Measurements from ENCODE around the gene CXCR1.
"Not testable (repeated sequence)": the region's sequence is repeated elsewhere in the genome, so short reads cannot be mapped to it uniquely, and the experiment has no call there.

CXCR1 gene

DNA sequence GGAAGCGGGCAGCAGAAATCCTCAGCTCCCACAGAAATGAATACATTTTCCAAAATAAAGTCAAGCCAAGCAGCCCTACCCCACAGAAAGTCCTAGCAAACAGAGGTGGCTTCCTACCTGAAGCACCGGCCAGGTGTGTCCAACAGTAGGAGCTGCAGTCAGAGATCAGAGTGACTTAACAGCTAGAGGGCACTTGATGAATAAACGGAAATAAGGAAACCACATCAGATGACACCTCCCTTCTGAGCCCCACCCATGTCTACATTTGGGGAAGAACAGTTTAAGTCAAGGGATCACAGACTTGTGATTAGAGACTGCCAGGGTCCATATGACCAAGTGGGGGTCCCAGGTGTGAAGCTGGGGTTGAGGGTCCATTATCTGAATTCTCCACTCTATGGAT lies at the start of gene CXCR1:
Gene CXCR1 (minus strand): TSS at position 172 of the 400 bp plus-strand sequence. CDS start 1,751 bp downstream, outside the sequence.
- DNase-seq (ENCODE audit: low spot score), result no peak

- DNase-seq (ENCODE audit: low spot score), result no peak
These were observed 49.5 kb upstream of the CXCR1 start for GRCh38 chr2:218216336-218216673.

DNA sequence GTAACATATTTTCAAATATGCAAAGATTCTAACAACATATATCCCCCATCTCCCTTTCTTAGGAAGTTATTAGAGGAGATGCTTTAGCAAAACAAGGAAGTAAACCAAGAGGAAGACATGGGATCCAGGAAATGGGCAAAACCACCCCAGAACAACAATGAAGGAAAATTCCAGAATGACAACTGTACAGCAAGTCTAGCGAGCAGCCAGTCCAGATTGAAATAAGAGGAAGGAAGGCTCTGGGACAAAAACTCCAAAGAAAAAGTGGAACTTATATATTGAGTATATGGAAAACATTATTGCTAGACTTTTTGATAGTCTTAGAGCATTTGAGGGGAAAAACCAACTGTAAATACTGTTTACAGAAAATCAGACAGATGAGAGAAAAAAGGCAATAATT lies 47.4 kb upstream of the CXCR1 start:
- no peak for DNase-seq (ENCODE audit: low spot score)

- DNase-seq (ENCODE audit: low spot score), result no peak
These were observed 42.3 kb upstream of the CXCR1 start for GRCh38 chr2:218209078-218209477.

- no peak for DNase-seq (ENCODE audit: low spot score)
These were observed 35.5 kb upstream of the CXCR1 start for GRCh38 chr2:218202266-218202665.

DNA sequence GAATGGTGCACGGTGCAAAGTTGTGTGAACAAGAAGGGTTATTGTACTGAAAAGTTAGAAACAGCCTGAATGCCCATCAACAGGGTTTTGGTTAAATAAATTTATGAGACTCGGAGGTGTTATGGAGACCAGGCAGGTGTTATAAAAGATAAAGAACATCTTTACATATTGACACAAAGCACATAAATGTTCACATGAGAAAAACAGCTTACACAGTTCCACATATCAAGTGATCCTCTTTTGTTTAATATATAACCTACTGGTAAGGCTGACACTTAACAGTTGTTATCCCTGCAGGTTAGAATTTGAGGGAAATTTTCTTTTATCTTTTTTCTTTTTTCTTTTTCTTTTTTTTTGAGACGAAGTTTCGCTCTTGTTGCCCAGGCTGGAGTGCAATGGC lies 30.2 kb upstream of the CXCR1 start:
- DNase-seq (ENCODE audit: low spot score), result no peak

- no peak for DNase-seq (ENCODE audit: low spot score)
These were observed 28.1 kb upstream of the CXCR1 start for GRCh38 chr2:218194880-218195279.

DNA sequence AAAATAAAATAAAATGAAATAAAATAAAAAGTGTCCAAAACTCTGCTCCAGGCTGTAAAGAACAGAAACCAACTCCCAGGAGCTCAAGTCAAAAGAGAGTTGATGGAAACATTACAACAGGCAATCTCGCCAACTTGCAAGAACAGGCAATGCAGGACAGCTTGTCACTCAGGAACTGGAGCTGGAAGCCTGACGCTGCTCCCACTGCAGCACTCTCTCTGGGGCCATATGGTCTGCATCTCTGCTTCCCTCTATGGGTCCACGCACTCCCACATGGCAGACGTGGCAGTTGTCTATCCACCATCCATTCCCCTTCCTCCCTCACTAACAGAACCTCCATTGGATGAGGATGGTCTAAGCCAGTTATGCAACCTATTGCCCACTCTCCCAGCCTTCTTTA lies 26.9 kb upstream of the CXCR1 start:
- no peak for DNase-seq (ENCODE audit: low spot score)

DNA sequence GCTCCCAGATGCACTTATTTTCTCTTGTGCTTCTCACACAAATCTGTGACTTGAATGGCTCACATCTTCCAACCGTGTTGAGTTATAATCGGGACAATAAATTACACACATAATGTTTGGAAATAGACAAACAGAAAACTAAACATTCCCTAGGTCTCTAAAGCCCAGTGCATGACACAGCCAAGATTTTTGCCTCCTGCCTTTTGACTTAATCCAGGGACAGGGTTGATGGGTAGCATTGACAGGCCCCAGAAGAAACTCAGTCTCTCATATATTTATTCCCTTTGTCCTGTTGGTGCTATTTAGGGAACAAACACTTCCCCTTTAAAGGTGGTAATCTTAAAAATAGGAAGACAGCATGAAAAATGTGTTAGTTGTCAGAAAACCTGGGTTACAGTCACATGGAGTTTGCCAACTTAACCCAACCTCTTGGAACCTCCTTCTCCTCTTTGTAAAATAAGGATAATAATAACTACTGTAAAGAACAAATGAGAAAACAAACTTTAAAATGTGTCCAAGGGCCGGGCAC lies 26.2 kb upstream of the CXCR1 start:
- no peak for DNase-seq (ENCODE audit: low spot score)

DNA sequence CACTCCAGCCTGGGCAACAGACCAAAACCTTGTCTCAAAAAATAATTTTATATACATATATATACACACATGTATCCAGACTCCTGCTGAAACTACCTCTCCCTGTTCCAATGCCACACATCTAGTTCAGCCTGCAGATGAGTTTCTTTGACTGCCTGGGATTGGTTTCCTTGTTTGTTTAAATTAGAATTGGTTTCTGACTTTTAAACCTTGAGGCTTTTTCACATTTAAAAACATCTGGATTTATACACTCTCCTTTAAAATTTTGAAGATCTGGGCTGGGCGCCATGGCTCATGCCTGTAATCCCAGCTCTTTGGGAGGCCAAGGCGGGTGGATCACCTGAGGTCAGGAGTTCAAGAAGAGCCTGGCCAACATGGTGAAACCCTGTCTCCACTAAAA lies 21.8 kb upstream of the CXCR1 start:
- DNase-seq (ENCODE audit: low spot score), result no peak

- no peak for DNase-seq (ENCODE audit: low spot score)
These were observed 20.7 kb upstream of the CXCR1 start for GRCh38 chr2:218187296-218188015.

- DNase-seq (ENCODE audit: low spot score), result no peak
These were observed 20.1 kb upstream of the CXCR1 start for GRCh38 chr2:218186876-218187275.

- DNase-seq (ENCODE audit: low spot score), result no peak
These were observed 19.6 kb upstream of the CXCR1 start for GRCh38 chr2:218186355-218186766.

GRCh38 chr2:218184331-218184730 lies 17.6 kb upstream of the CXCR1 start:
- DNase-seq (ENCODE audit: low spot score), result no peak

- no peak for DNase-seq (ENCODE audit: low spot score)
These were observed 13.8 kb upstream of the CXCR1 start for GRCh38 chr2:218180467-218181114.

GRCh38 chr2:218179782-218180181 lies 13.0 kb upstream of the CXCR1 start:
- no peak for DNase-seq (ENCODE audit: low spot score)

- no peak for DNase-seq (ENCODE audit: low spot score)
These were observed 6.1 kb upstream of the CXCR1 start for GRCh38 chr2:218172845-218173244.

DNA sequence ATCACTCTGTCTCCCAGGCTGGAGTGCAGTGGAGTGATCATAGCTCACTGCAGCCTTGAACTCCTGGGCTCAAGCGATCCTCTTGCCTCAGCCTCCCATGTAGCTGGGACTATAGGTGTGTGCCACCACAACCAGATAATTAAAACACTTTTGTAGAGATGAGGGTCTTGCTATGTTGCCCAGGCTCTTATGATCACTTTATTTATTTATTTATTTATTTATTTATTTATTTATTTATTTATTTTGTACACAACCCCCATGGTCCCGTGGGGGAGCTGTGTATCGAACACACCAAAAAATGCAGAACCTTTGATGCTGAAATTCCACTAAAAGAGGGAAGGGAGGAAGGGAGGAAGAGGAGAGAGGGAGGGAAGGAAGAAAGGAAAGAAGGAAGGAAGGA lies 5.0 kb upstream of the CXCR1 start:
- not testable (repeated sequence) for DNase-seq (ENCODE audit: low spot score)

DNA sequence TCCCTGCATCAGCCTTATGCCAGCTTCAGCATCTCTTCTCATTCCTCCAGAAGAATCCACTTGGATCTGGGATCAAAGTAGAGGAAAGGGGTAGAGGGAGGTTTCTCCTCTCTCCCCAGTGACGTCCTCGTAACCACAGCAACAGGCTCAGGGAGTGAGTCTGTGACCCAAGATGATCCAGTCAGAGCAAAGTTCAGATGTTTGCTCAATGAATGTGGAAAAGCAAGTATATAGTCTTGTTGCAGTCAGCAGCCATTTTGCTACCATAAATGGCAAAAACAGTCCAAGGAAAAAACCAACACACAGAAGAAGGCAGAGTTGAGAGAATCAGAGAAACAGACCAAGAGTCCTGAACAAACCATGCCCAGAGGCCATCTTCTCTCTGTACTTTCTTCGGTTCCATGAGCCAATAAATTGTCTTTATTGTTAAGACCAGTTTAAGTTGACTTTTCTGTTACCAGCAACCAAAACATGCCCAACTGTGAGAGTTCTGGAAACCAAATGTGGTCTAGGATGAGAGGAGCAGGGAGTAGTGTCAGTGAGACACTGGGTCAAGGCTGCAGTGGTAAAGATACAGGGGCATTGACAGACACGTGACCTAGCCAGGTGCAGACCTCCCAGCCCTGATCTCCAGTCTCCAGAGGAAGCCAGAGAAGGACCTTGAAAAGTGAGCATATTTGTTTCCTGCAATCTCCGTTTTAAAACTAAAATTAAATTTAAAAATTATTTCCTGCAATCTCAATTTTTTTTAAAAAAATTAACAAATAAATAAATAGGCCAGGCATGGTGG lies 3.2 kb upstream of the CXCR1 start:
- DNase-seq (ENCODE audit: low spot score), result no peak

- no peak for DNase-seq (ENCODE audit: low spot score)
These were observed 2.1 kb upstream of the CXCR1 start for GRCh38 chr2:218168635-218169462.

GRCh38 chr2:218168016-218168415 lies 1.3 kb upstream of the CXCR1 start:
- no peak for DNase-seq (ENCODE audit: low spot score)

DNA sequence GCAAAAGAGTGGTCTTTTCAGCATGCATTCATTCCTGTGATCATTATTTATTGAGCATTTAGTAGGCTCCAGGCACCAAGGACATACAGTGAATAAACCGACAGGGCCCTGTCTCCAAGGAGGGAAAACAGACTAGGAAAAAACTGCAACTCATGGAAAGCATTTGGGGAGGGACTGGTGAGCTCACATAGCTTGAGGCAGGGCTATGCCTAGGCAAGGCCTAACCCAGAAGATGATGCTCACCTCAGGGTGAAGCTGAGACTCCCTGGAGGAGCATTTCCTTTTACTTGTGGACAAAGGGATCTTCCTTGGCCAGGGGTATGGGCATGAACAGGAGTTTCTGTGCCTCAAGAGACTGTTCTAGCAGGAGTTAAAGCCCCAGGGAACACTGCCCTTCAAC lies 3.9 kb downstream of the CXCR1 start:
- DNase-seq (ENCODE audit: low spot score), result no peak

All from left forelimb (tissue), 1 donor.